WTC11 (cell line): ENCODE measurements around the gene HS3ST3A1. TPM values are rescaled to one million over a fixed set of nuclear protein-coding genes. Genes with fewer than 3 reads are reported as not detected.

Experiments
- ATAC-seq: fragments of 200-7000 bp; cut with Tn5 transposase; 2 replicates; pipeline ENCODE4 v1.10.0; 2021; ENCODE audit warnings: mild to moderate bottlenecking, moderate library complexity
- CTCF ChIA-PET: fragments of 300-600 bp; sonication (Branson Sonifier 250); formaldehyde crosslinking; loops from one replicate; lab custom pipeline; 2021; ENCODE audit warnings: antibody characterized with exemption; lab: Charles Lee
- POLR2A ChIA-PET: fragments of 350-600 bp; sonication (Branson Sonifier 250); formaldehyde crosslinking; loops from one replicate; lab custom pipeline; 2021; ENCODE audit warnings: antibody characterized with exemption; lab: Charles Lee
- DNase-seq: peaks from one replicate; pipeline ENCODE4 v3.0.0; 2021; ENCODE audit warnings: low spot score
- H3K27ac Mint-ChIP-seq: 2 replicates; pipeline ENCODE4 v1.8.0; 2021; ENCODE audit warnings: mixed read lengths
- H3K27me3 Mint-ChIP-seq: 2 replicates; pipeline ENCODE4 v1.8.0; 2021; ENCODE audit warnings: low read depth, mild to moderate bottlenecking, moderate library complexity, mixed read lengths
- H3K36me3 Mint-ChIP-seq: 2 replicates; pipeline ENCODE4 v1.8.0; 2021; ENCODE audit warnings: mixed read lengths
- H3K4me1 Mint-ChIP-seq: 2 replicates; pipeline ENCODE4 v1.8.0; 2022; ENCODE audit warnings: mixed read lengths
- H3K4me3 Mint-ChIP-seq: 2 replicates; pipeline ENCODE4 v1.8.0; 2021; ENCODE audit warnings: mild to moderate bottlenecking, moderate library complexity, mixed read lengths
- H3K9me3 Mint-ChIP-seq: 2 replicates; pipeline ENCODE4 v1.8.0; 2021; ENCODE audit warnings: mixed read lengths
- ATF1 ChIP-seq: sonication (generic); formaldehyde crosslinking; IDR thresholded peaks from 2 replicates; pipeline ENCODE4 v1.8.1; 2023; ENCODE audit warnings: mild to moderate bottlenecking, moderate library complexity, missing genetic modification reagents
- ELF4 ChIP-seq: sonication (generic); formaldehyde crosslinking; IDR thresholded peaks from 2 replicates; pipeline ENCODE4 v1.8.1; 2022; ENCODE audit warnings: low read depth, mild to moderate bottlenecking, moderate library complexity, missing genetic modification reagents
- ESRRA ChIP-seq: sonication (generic); formaldehyde crosslinking; IDR thresholded peaks from 2 replicates; pipeline ENCODE4 v1.8.1; 2022; ENCODE audit warnings: mild to moderate bottlenecking, missing genetic modification reagents, borderline replicate concordance
- ETV6 ChIP-seq: sonication (generic); formaldehyde crosslinking; IDR thresholded peaks from 2 replicates; pipeline ENCODE4 v1.8.1; 2022; ENCODE audit warnings: mild to moderate bottlenecking, missing genetic modification reagents
- FOXJ3 ChIP-seq: sonication (generic); formaldehyde crosslinking; IDR thresholded peaks from 2 replicates; pipeline ENCODE4 v1.9.0; 2021; ENCODE audit warnings: missing genetic modification reagents, mild to moderate bottlenecking, borderline replicate concordance
- FOXP1 ChIP-seq: sonication (generic); formaldehyde crosslinking; IDR thresholded peaks from 2 replicates; pipeline ENCODE4 v1.8.0; 2022; ENCODE audit warnings: missing genetic modification reagents, mild to moderate bottlenecking, moderate library complexity, borderline replicate concordance
- GABPB1 ChIP-seq: sonication (generic); formaldehyde crosslinking; IDR thresholded peaks from 2 replicates; pipeline ENCODE4 v1.8.1; 2023; ENCODE audit warnings: mild to moderate bottlenecking, missing genetic modification reagents
- MXD4 ChIP-seq: fragments of 250-450 bp; sonication (Bioruptor Pico); IDR thresholded peaks from 2 replicates; pipeline ENCODE4 v1.8.0; 2021; ENCODE audit warnings: mild to moderate bottlenecking, moderate library complexity, borderline replicate concordance
- NR2C2 ChIP-seq: sonication (generic); formaldehyde crosslinking; IDR thresholded peaks from 2 replicates; pipeline ENCODE4 v1.8.0; 2022; ENCODE audit warnings: mild to moderate bottlenecking, missing genetic modification reagents
- RELA ChIP-seq: sonication (generic); formaldehyde crosslinking; IDR thresholded peaks from 2 replicates; pipeline ENCODE4 v1.8.1; 2022; ENCODE audit warnings: missing genetic modification reagents, mild to moderate bottlenecking, borderline replicate concordance
- SP1 ChIP-seq: sonication (generic); formaldehyde crosslinking; conservative IDR thresholded peaks from 2 replicates; pipeline ENCODE4 v1.8.1; 2022; ENCODE audit warnings: missing genetic modification reagents
- TCF7 ChIP-seq: sonication (generic); formaldehyde crosslinking; IDR thresholded peaks from 2 replicates; pipeline ENCODE4 v1.8.0; 2022; ENCODE audit warnings: mild to moderate bottlenecking, low read depth, missing genetic modification reagents, moderate library complexity
- ZBTB21 ChIP-seq: sonication (generic); formaldehyde crosslinking; IDR thresholded peaks from 2 replicates; pipeline ENCODE4 v1.8.1; 2023; ENCODE audit warnings: mild to moderate bottlenecking, missing genetic modification reagents, borderline replicate concordance
- ZNF121 ChIP-seq: sonication (generic); formaldehyde crosslinking; IDR thresholded peaks from 2 replicates; pipeline ENCODE4 v1.8.0; 2023; ENCODE audit warnings: missing genetic modification reagents
- ZNF232 ChIP-seq: sonication (generic); formaldehyde crosslinking; IDR thresholded peaks from 2 replicates; pipeline ENCODE4 v1.8.0; 2022; ENCODE audit warnings: mild to moderate bottlenecking, missing genetic modification reagents
- total RNA-seq: library from RNA; stranded (reverse); gene quantifications from 3 replicates; pipeline ENCODE4 v1.2.3, GENCODE V29; 2021
- TF ChIP-seq, protein P1 (sequence below): sonication (generic); formaldehyde crosslinking; IDR thresholded peaks from 2 replicates; pipeline ENCODE4 v1.8.1; 2023; ENCODE audit warnings: mild to moderate bottlenecking, missing genetic modification reagents, moderate library complexity
- TF ChIP-seq, protein P2 (sequence below): sonication (generic); formaldehyde crosslinking; IDR thresholded peaks from 2 replicates; pipeline ENCODE4 v1.8.0; 2023; ENCODE audit warnings: mild to moderate bottlenecking, missing genetic modification reagents
- TF ChIP-seq, protein P3 (sequence below): fragments of 250-450 bp; sonication (Bioruptor Pico); IDR thresholded peaks from 2 replicates; pipeline ENCODE4 v1.9.0; 2021; ENCODE audit warnings: mild to moderate bottlenecking
- TF ChIP-seq, protein P4 (sequence below): sonication (generic); formaldehyde crosslinking; IDR thresholded peaks from 2 replicates; pipeline ENCODE4 v1.8.1; 2022; ENCODE audit warnings: mild to moderate bottlenecking, moderate library complexity, missing genetic modification reagents
- TF ChIP-seq, protein P5 (sequence below): sonication (generic); formaldehyde crosslinking; IDR thresholded peaks from 2 replicates; pipeline ENCODE4 v1.8.0; 2022; ENCODE audit warnings: mild to moderate bottlenecking, missing genetic modification reagents
- TF ChIP-seq, protein P6 (sequence below): sonication (generic); formaldehyde crosslinking; IDR thresholded peaks from 2 replicates; pipeline ENCODE4 v1.8.0; 2022; ENCODE audit warnings: mild to moderate bottlenecking, missing genetic modification reagents
- TF ChIP-seq, protein P7 (sequence below): fragments of 200-600 bp; IDR thresholded peaks from 2 replicates; pipeline ENCODE4 v1.8.0; 2022; ENCODE audit warnings: antibody characterized with exemption

HS3ST3A1 gene
- total RNA-seq, 1 experiment from 2014 or later: 9.7 TPM

DNA sequence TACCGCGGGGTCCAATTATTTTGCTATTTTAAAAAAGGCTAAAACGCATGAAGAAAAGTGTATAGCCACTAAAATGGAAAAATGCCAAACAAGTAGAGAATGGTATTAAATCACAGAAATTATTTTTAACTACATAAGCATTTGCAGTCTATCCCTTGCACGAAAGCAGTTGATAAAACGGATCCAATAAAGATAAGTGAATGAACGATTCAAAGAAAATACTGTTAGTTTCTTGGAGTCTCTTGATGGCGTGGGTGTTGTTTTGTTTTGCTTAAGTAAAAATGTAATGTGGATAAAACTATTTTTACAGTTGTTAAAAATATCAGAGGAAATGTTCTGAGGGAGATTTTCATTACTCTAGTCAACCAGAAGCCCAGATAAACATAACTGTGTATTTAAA is 9.3 kb downstream of the HS3ST3A1 start:
- POLR2A ChIA-PET: no interaction called here
- Mint-ChIP-seq H3K4me1 (peaks cover 43% of the 10 kb centered on the region), H3K27me3 (no peaks in the 10 kb centered on the region), H3K27ac (no peak overlapping the region), H3K36me3 (peaks cover 3% of the 10 kb centered on the region), H3K9me3 (0 out of 2 replicates have a peak, but pooled peaks cover 4% of the 10 kb centered on the region), H3K4me3 (no peak overlapping the region)
- DNase-seq (no peak), ATAC-seq (no peak)
- no peak for TF ChIP-seq ETV6 (CRISPR knock-in tag)
- TF ChIP-seq, protein P1, sequence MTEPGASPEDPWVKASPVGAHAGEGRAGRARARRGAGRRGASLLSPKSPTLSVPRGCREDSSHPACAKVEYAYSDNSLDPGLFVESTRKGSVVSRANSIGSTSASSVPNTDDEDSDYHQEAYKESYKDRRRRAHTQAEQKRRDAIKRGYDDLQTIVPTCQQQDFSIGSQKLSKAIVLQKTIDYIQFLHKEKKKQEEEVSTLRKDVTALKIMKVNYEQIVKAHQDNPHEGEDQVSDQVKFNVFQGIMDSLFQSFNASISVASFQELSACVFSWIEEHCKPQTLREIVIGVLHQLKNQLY (CRISPR knock-in tag): no peak
- TF ChIP-seq FOXP1 (CRISPR knock-in tag): no peak
- TF ChIP-seq TCF7 (CRISPR knock-in tag): no peak
- no peak for TF ChIP-seq ZBTB21
- no peak for TF ChIP-seq NR2C2 (CRISPR knock-in tag)
- TF ChIP-seq, protein P2, sequence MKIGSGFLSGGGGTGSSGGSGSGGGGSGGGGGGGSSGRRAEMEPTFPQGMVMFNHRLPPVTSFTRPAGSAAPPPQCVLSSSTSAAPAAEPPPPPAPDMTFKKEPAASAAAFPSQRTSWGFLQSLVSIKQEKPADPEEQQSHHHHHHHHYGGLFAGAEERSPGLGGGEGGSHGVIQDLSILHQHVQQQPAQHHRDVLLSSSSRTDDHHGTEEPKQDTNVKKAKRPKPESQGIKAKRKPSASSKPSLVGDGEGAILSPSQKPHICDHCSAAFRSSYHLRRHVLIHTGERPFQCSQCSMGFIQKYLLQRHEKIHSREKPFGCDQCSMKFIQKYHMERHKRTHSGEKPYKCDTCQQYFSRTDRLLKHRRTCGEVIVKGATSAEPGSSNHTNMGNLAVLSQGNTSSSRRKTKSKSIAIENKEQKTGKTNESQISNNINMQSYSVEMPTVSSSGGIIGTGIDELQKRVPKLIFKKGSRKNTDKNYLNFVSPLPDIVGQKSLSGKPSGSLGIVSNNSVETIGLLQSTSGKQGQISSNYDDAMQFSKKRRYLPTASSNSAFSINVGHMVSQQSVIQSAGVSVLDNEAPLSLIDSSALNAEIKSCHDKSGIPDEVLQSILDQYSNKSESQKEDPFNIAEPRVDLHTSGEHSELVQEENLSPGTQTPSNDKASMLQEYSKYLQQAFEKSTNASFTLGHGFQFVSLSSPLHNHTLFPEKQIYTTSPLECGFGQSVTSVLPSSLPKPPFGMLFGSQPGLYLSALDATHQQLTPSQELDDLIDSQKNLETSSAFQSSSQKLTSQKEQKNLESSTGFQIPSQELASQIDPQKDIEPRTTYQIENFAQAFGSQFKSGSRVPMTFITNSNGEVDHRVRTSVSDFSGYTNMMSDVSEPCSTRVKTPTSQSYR (CRISPR knock-in tag): no peak
- no peak for TF ChIP-seq ESRRA (CRISPR knock-in tag)
- CTCF ChIA-PET: interaction anchor here (0.7 to 1.2 kb wide), 4 partner anchors 10 to 478 kb away, joined by 3 to 5 read pairs (median 4); no protein-coding TSS in a partner anchor

DNA sequence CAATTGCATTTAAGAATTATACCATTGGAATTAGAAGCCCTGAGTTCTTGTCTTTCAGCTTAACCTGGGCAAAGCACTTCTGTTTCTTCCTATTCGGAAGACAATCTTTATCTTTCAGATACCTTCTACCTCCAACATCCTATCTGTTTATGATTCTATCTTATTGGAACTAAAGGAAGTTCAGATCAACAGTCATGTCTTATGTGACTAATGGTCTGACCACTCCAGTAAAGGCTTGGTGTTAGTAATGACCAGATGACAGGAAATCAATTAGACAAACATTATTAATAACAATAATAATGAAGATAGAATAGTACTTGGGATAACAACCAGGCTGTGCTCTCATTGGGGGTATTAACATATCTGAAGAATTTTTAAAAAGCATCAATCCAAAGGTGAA is 11.3 kb downstream of the HS3ST3A1 start:
- TF ChIP-seq ZNF232 (CRISPR knock-in tag): no peak
- TF ChIP-seq, protein P3, sequence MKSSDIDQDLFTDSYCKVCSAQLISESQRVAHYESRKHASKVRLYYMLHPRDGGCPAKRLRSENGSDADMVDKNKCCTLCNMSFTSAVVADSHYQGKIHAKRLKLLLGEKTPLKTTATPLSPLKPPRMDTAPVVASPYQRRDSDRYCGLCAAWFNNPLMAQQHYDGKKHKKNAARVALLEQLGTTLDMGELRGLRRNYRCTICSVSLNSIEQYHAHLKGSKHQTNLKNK (CRISPR knock-in tag): no peak
- TF ChIP-seq, protein P4, sequence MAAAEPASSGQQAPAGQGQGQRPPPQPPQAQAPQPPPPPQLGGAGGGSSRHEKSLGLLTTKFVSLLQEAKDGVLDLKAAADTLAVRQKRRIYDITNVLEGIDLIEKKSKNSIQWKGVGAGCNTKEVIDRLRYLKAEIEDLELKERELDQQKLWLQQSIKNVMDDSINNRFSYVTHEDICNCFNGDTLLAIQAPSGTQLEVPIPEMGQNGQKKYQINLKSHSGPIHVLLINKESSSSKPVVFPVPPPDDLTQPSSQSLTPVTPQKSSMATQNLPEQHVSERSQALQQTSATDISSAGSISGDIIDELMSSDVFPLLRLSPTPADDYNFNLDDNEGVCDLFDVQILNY: no peak
- no peak for TF ChIP-seq ELF4
- no peak for TF ChIP-seq SP1 (CRISPR knock-in tag)
- no peak for TF ChIP-seq GABPB1 (CRISPR knock-in tag)
- TF ChIP-seq, protein P5, sequence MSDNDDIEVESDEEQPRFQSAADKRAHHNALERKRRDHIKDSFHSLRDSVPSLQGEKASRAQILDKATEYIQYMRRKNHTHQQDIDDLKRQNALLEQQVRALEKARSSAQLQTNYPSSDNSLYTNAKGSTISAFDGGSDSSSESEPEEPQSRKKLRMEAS (CRISPR knock-in tag): no peak
- TF ChIP-seq ATF1 (CRISPR knock-in tag): no peak
- no peak for TF ChIP-seq ESRRA (CRISPR knock-in tag)
- no peak for TF ChIP-seq ZBTB21
- no peak for TF ChIP-seq MXD4 (CRISPR knock-in tag)
- no peak for TF ChIP-seq ZNF121 (CRISPR knock-in tag)
- no peak for TF ChIP-seq RELA (CRISPR knock-in tag)
- TF ChIP-seq, protein P6, sequence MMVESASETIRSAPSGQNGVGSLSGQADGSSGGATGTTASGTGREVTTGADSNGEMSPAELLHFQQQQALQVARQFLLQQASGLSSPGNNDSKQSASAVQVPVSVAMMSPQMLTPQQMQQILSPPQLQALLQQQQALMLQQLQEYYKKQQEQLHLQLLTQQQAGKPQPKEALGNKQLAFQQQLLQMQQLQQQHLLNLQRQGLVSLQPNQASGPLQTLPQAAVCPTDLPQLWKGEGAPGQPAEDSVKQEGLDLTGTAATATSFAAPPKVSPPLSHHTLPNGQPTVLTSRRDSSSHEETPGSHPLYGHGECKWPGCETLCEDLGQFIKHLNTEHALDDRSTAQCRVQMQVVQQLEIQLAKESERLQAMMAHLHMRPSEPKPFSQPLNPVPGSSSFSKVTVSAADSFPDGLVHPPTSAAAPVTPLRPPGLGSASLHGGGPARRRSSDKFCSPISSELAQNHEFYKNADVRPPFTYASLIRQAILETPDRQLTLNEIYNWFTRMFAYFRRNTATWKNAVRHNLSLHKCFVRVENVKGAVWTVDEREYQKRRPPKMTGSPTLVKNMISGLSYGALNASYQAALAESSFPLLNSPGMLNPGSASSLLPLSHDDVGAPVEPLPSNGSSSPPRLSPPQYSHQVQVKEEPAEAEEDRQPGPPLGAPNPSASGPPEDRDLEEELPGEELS (CRISPR knock-in tag): no peak
- no peak for TF ChIP-seq FOXJ3
- TF ChIP-seq, protein P7, sequence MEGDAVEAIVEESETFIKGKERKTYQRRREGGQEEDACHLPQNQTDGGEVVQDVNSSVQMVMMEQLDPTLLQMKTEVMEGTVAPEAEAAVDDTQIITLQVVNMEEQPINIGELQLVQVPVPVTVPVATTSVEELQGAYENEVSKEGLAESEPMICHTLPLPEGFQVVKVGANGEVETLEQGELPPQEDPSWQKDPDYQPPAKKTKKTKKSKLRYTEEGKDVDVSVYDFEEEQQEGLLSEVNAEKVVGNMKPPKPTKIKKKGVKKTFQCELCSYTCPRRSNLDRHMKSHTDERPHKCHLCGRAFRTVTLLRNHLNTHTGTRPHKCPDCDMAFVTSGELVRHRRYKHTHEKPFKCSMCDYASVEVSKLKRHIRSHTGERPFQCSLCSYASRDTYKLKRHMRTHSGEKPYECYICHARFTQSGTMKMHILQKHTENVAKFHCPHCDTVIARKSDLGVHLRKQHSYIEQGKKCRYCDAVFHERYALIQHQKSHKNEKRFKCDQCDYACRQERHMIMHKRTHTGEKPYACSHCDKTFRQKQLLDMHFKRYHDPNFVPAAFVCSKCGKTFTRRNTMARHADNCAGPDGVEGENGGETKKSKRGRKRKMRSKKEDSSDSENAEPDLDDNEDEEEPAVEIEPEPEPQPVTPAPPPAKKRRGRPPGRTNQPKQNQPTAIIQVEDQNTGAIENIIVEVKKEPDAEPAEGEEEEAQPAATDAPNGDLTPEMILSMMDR: no peak

More for the DNA sequence above, 11.3 kb downstream of the HS3ST3A1 start:
- DNase-seq (no peak), ATAC-seq (no peak)
- POLR2A ChIA-PET: no interaction called here
- Mint-ChIP-seq H3K9me3 (peaks cover 8% of the 10 kb centered on the region; the same call in 1 of the 2 replicates), H3K36me3 (peaks cover 4% of the 10 kb centered on the region), H3K4me3 (no peak overlapping the region), H3K4me1 (peaks cover 36% of the 10 kb centered on the region), H3K27me3 (no peaks in the 10 kb centered on the region), H3K27ac (0 out of 2 replicates have a peak overlapping the region, but pooled peaks have one; percentile 22)
- CTCF ChIA-PET: interaction anchor here (0.6 to 1.4 kb wide), 3 partner anchors 15 to 1541 kb away, joined by 3 read pairs; no protein-coding TSS in a partner anchor
